ENCODE data around the gene PPOX.

The PPOX gene

DNA sequence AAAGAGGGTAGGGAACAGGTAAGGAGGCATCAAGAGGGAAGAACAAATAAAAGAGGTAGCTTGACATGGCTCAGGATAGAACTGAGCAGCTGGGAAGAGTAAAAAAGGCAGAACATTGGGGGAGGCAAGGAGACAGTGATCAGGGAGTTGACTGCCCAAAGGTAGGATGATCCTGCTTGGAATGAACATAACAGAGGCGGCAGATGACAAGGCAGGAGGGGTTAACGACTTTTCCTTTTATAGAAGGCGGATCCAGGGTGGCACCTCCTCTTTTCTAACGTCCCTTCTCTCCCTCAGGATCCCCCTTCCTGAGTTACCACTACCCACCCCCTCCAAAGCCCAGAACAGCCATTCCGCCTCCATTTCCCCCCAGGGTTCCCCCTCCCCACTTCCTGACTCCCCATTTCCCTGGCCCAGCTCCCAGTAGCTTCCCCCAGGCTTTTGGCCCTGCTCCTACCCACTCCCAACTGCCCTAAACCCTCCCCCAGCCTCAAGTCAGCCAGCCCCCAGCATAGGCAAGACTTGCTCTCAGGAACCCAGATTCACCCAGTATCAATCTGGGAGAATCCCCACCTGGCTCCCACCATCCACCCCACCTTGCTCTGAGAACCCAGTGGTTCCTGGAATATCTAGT, 33.4 kb downstream of the PPOX start:
- Histone ChIP-seq H3K4ac (ENCODE audit: low read depth, low read length) (no peak overlapping the region), H2BK120ac (ENCODE audit: insufficient read depth, low read length, poor library complexity) (no peak overlapping the region), H3K14ac (ENCODE audit: low read length) (no peak overlapping the region), H3K9me3 (ENCODE audit: insufficient read depth, low read depth, low read length) (no peaks in the 10 kb centered on the region), H4K12ac (ENCODE audit: low read depth, low read length) (no peak overlapping the region), H2BK5ac (ENCODE audit: low read depth, low read length, poor library complexity) (no peak overlapping the region), H2AK5ac (ENCODE audit: low read length) (no peak overlapping the region), H4K91ac (ENCODE audit: low read depth, low read length) (no peak overlapping the region), H3K9ac (ENCODE audit: low read length) (no peak overlapping the region), H3K23ac (ENCODE audit: low read length) (no peak overlapping the region), H3K18ac (ENCODE audit: low read length) (no peak overlapping the region), H3K79me1 (ENCODE audit: low read length) (peaks cover 14% of the 10 kb centered on the region), H3K4me2 (ENCODE audit: low read length) (no peak overlapping the region), H3K27ac (ENCODE audit: low read depth, low read length) (no peak overlapping the region), H2AFZ (ENCODE audit: insufficient read depth, low read length, poor library complexity) (no peak overlapping the region), H3K27me3 (ENCODE audit: insufficient read depth, low read length) (no peaks in the 10 kb centered on the region), H3K36me3 (ENCODE audit: control insufficient read depth in 1 of 2, insufficient read depth in 2 of 2, low read length in 2 of 2) (peaks cover 2 to 4% of the 10 kb centered on the region in 2 experiments), H4K8ac (ENCODE audit: low read depth, low read length) (no peak overlapping the region), H2BK12ac (ENCODE audit: low read length) (no peak overlapping the region), H3K4me3 (ENCODE audit: low read depth, low read length) (no peak overlapping the region), H3K4me1 (ENCODE audit: control insufficient read depth in 1 of 2, insufficient read depth in 2 of 2, low read length in 2 of 2) (peaks cover 27 to 31% of the 10 kb centered on the region in 2 experiments), H3K79me2 (ENCODE audit: control insufficient read depth, insufficient read depth, low read length, poor library complexity) (peaks cover 6% of the 10 kb centered on the region)
- DNase-seq = no peak
- no CpG with 5 or more reads among the region's 5 CpGs for WGBS (ENCODE audit: extremely low coverage, insufficient coverage, insufficient read length)

DNA sequence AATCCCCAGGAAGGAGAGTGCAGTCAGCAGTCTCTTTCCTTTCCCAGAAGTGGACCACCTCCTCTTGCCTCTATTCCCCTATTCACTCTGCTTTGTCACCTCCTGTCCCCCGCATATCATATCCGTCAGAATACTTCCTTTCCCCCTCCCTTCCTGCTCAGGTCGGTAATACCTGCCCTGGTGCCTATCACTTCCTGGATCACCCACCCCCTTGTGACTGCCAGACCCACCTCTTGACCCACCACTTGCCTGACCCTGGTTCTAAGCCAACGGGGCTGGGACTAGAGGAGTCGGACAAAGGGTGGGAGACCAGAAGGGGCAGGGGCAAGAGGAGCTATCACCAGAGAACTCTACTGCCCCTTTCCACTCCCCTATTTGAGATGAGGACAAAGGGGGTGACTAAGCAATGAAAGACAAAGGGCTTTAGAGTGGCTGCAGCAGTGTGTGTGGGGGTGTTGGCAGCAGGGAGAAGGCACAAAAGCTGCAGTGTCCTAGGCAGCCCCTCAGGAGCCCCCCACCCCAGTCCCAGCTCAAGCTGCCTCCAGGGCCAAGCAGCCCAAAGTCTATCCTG, 34.3 kb downstream of the PPOX start:
- no CpG with 5 or more reads among the region's 5 CpGs for WGBS (ENCODE audit: extremely low coverage, insufficient coverage, insufficient read length)
- H3K4me3 ChIP-seq (ENCODE audit: low read depth, low read length) = no peak overlapping the region
- H3K79me1 ChIP-seq (ENCODE audit: low read length) = peaks cover 14% of the 10 kb centered on the region
- H4K91ac ChIP-seq (ENCODE audit: low read depth, low read length) = peak overlapping the region; percentile 80
- H2BK12ac ChIP-seq (ENCODE audit: low read length) = no peak overlapping the region
- H3K4ac ChIP-seq (ENCODE audit: low read depth, low read length) = no peak overlapping the region
- H2AFZ ChIP-seq (ENCODE audit: insufficient read depth, low read length, poor library complexity) = peak overlapping the region; percentile 32
- H3K23ac ChIP-seq (ENCODE audit: low read length) = no peak overlapping the region
- peak overlapping the region; percentile 97 for H4K8ac ChIP-seq (ENCODE audit: low read depth, low read length)
- H3K14ac ChIP-seq (ENCODE audit: low read length) = no peak overlapping the region
- no peak for DNase-seq
- no peak overlapping the region for H3K9ac ChIP-seq (ENCODE audit: low read length)
- peak overlapping the region; percentile 6 for H2BK120ac ChIP-seq (ENCODE audit: insufficient read depth, low read length, poor library complexity)
- no peak overlapping the region for H3K4me2 ChIP-seq (ENCODE audit: low read length)
- H2AK5ac ChIP-seq (ENCODE audit: low read length) = no peak overlapping the region
- no peak overlapping the region for H2BK5ac ChIP-seq (ENCODE audit: low read depth, low read length, poor library complexity)
- H3K4me1 ChIP-seq (ENCODE audit: control insufficient read depth in 1 of 2, insufficient read depth in 2 of 2, low read length in 2 of 2) = peaks cover 27 to 31% of the 10 kb centered on the region in 2 experiments
- H3K27ac ChIP-seq (ENCODE audit: low read depth, low read length) = no peak overlapping the region
- peaks cover 2 to 4% of the 10 kb centered on the region in 2 experiments for H3K36me3 ChIP-seq (ENCODE audit: control insufficient read depth in 1 of 2, insufficient read depth in 2 of 2, low read length in 2 of 2)
- peaks cover 6% of the 10 kb centered on the region for H3K79me2 ChIP-seq (ENCODE audit: control insufficient read depth, insufficient read depth, low read length, poor library complexity)
- no peak overlapping the region for H3K18ac ChIP-seq (ENCODE audit: low read length)
- H4K12ac ChIP-seq (ENCODE audit: low read depth, low read length) = peak overlapping the region; percentile 37
- no peaks in the 10 kb centered on the region for H3K9me3 ChIP-seq (ENCODE audit: insufficient read depth, low read depth, low read length)
- H3K27me3 ChIP-seq (ENCODE audit: insufficient read depth, low read length) = no peaks in the 10 kb centered on the region

DNA sequence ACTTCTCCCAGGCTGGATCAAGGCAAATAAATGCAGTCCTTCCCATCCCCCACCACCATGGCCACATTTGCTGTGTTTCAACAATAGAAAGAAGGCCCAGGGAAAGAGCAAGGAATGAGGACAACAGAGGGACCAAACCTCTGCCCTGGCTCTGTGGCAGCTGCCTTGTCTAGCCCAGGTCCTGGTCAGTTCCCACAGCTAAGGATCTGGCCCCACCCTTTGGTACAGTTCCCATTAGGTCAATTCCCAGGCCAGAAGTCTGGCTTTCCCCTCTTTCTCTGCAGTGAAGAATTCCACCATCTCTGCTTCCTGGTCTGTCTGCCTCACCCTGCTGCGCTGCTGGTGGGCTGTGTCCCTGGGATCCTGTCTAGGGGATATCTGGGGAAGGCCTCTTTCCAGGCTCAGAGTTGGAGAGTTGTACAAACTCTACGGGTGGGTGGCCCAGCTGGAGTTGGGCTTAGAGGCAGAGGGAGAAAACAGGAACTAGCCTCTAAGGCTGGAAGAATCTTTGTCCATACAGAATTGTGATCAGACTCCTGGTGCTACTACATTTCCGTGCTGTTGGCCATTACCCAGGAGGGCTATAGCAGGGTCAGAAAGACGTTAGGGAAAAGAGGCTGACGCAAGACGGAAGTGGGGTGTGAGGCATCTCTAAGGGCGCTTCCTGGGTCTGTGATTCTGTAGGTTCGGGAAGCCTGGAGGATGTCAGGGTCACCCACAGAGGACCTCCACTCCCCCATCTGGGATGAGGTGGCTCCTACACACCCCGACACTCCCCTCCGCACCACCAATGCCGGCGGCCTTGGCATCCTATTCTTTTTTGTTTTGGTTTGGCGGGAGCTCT, 35.0 kb downstream of the PPOX start:
- H2AFZ ChIP-seq (ENCODE audit: insufficient read depth, low read length, poor library complexity) = peak overlapping the region; percentile 64
- no peak for DNase-seq
- peak overlapping the region; percentile 55 for H3K4me2 ChIP-seq (ENCODE audit: low read length)
- peaks cover 2 to 4% of the 10 kb centered on the region in 2 experiments for H3K36me3 ChIP-seq (ENCODE audit: control insufficient read depth in 1 of 2, insufficient read depth in 2 of 2, low read length in 2 of 2)
- peak overlapping the region; percentile 15 for H3K18ac ChIP-seq (ENCODE audit: low read length)
- peaks cover 14% of the 10 kb centered on the region for H3K79me1 ChIP-seq (ENCODE audit: low read length)
- WGBS (ENCODE audit: extremely low coverage, insufficient coverage, insufficient read length) = no CpG with 5 or more reads among the region's 13 CpGs
- no peak overlapping the region for H3K23ac ChIP-seq (ENCODE audit: low read length)
- peak overlapping the region; percentile 15 for H3K14ac ChIP-seq (ENCODE audit: low read length)
- peak overlapping the region; percentile 13 for H2BK5ac ChIP-seq (ENCODE audit: low read depth, low read length, poor library complexity)
- H4K91ac ChIP-seq (ENCODE audit: low read depth, low read length) = peak overlapping the region; percentile 80
- peaks cover 27 to 31% of the 10 kb centered on the region in 2 experiments for H3K4me1 ChIP-seq (ENCODE audit: control insufficient read depth in 1 of 2, insufficient read depth in 2 of 2, low read length in 2 of 2)
- H2AK5ac ChIP-seq (ENCODE audit: low read length) = peak overlapping the region; percentile 14
- H3K27ac ChIP-seq (ENCODE audit: low read depth, low read length) = no peak overlapping the region
- H3K9me3 ChIP-seq (ENCODE audit: insufficient read depth, low read depth, low read length) = no peaks in the 10 kb centered on the region
- peak overlapping the region; percentile 37 for H4K12ac ChIP-seq (ENCODE audit: low read depth, low read length)
- H4K8ac ChIP-seq (ENCODE audit: low read depth, low read length) = peak overlapping the region; percentile 97
- no peak overlapping the region for H3K4me3 ChIP-seq (ENCODE audit: low read depth, low read length)
- H3K9ac ChIP-seq (ENCODE audit: low read length) = no peak overlapping the region
- H3K4ac ChIP-seq (ENCODE audit: low read depth, low read length) = peak overlapping the region; percentile 13
- H3K79me2 ChIP-seq (ENCODE audit: control insufficient read depth, insufficient read depth, low read length, poor library complexity) = peaks cover 6% of the 10 kb centered on the region
- peak overlapping the region; percentile 16 for H2BK120ac ChIP-seq (ENCODE audit: insufficient read depth, low read length, poor library complexity)
- peak overlapping the region; percentile 19 for H2BK12ac ChIP-seq (ENCODE audit: low read length)
- H3K27me3 ChIP-seq (ENCODE audit: insufficient read depth, low read length) = no peaks in the 10 kb centered on the region

DNA sequence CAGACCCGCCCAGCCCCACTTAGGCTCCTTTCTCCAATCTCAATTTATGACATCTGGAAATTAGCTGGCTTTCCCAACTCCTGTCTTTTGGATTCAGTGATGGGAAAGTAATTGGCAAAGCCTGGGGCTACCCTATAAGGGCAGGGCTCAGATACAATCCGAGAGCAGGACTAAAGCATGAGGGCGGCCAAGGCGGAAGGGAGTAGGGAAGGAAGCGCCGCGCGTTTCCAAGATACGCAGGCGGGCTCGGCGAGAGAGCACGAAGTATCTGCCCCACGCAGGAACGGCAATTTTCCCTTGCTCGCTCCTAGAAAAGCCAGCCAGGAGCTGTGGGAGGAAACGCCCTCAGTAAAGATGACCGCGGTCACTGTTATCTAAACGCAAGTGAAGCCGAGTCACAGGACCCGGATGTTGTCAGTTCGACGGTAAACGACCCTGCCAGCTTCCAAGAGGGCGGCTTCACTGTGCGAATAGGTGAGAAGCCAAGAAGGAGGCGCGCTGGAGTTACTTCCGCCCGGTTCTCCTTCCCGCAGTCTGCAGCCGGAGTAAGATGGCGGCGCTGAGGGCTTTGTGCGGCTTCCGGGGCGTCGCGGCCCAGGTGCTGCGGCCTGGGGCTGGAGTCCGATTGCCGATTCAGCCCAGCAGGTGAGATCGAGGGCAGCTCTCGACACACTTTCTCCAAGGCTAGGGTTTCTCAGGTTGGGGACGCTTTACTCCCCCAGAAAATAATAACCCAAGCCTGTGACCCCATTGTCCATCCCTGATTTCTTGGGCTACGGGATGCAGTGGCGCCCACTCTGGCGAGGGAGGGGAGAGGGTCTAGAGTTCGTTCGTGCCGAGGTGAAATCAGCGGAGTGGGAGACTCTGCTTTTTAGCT, 35.8 kb downstream of the PPOX start, which contains the start of gene NDUFS2:
NDUFS2 (plus strand) TSS at position 532 of the 877 bp plus-strand sequence; CDS start at position 551, 19 bp downstream.
- WGBS (ENCODE audit: extremely low coverage, insufficient coverage, insufficient read length) = no CpG with 5 or more reads among the region's 53 CpGs
- H3K4ac ChIP-seq (ENCODE audit: low read depth, low read length) = peak within 1 kb of the TSS; percentile 53
- H2BK5ac ChIP-seq (ENCODE audit: low read depth, low read length, poor library complexity) = peak within 1 kb of the TSS; percentile 80
- peak within 1 kb of the TSS; percentile 7 for H2BK12ac ChIP-seq (ENCODE audit: low read length)
- H3K4me1 ChIP-seq (ENCODE audit: control insufficient read depth in 1 of 2, insufficient read depth in 2 of 2, low read length in 2 of 2) = peaks cover 27 to 31% of the 10 kb centered on the region in 2 experiments
- H3K18ac ChIP-seq (ENCODE audit: low read length) = peak within 1 kb of the TSS; percentile 90
- peak within 1 kb of the TSS; percentile 89 for H2BK120ac ChIP-seq (ENCODE audit: insufficient read depth, low read length, poor library complexity)
- peak within 1 kb of the TSS; percentile 97 for H4K8ac ChIP-seq (ENCODE audit: low read depth, low read length)
- H2AK5ac ChIP-seq (ENCODE audit: low read length) = peak within 1 kb of the TSS; percentile 30
- H3K79me1 ChIP-seq (ENCODE audit: low read length) = peaks cover 14% of the 10 kb centered on the region
- H2AFZ ChIP-seq (ENCODE audit: insufficient read depth, low read length, poor library complexity) = peak within 1 kb of the TSS; percentile 73
- H3K9ac ChIP-seq (ENCODE audit: low read length) = peak within 1 kb of the TSS; percentile 94
- H3K23ac ChIP-seq (ENCODE audit: low read length) = no peak within 1 kb of the TSS
- peaks cover 8 to 9% of the 10 kb centered on the region in 2 experiments for H3K36me3 ChIP-seq (ENCODE audit: control insufficient read depth in 1 of 2, insufficient read depth in 2 of 2, low read length in 2 of 2)
- H4K91ac ChIP-seq (ENCODE audit: low read depth, low read length) = peak within 1 kb of the TSS; percentile 89
- H3K9me3 ChIP-seq (ENCODE audit: insufficient read depth, low read depth, low read length) = no peaks in the 10 kb centered on the region
- peak; percentile 100 for DNase-seq
- H4K12ac ChIP-seq (ENCODE audit: low read depth, low read length) = peak within 1 kb of the TSS; percentile 96
- H3K14ac ChIP-seq (ENCODE audit: low read length) = peak within 1 kb of the TSS; percentile 90
- peak within 1 kb of the TSS; percentile 79 for H3K4me2 ChIP-seq (ENCODE audit: low read length)
- H3K4me3 ChIP-seq (ENCODE audit: low read depth, low read length) = peak within 1 kb of the TSS; percentile 75
- H3K27me3 ChIP-seq (ENCODE audit: insufficient read depth, low read length) = no peaks in the 10 kb centered on the region
- peaks cover 6% of the 10 kb centered on the region for H3K79me2 ChIP-seq (ENCODE audit: control insufficient read depth, insufficient read depth, low read length, poor library complexity)
- H3K27ac ChIP-seq (ENCODE audit: low read depth, low read length) = peak within 1 kb of the TSS; percentile 56

Data from trophoblast cell (in vitro differentiated cells and primary cell).